Right ventricle myocardium inferior (tissue), 1 donor: Measurements from ENCODE around the gene SPAG17. TPM values are rescaled to one million over a fixed set of nuclear protein-coding genes. Genes with fewer than 3 reads are reported as not detected.
A peak's percentile ranks its signal among the peaks of the same experiment; 100 is the strongest.

ENCODE experiments used
- ATAC-seq: fragments of 200-7000 bp; cut with Tn5 transposase; one replicate; pipeline ENCODE4 v1.9.1; 2020; ENCODE audit warnings: mild to moderate bottlenecking, moderate library complexity
- DNase-seq: peaks from one replicate; pipeline ENCODE4 v3.0.0; 2021; ENCODE audit errors: missing footprints
- intact Hi-C: fragments of 100-400 bp; cut with DNase I; formaldehyde crosslinking; loops from one replicate; pipeline ENCODE4 v1.11.0; 2022
- total RNA-seq: library from RNA; stranded (reverse); fragmentation: NEBNext Ultra II Directional; extraction: Animal tissue kit (Norgen Biotek cat#: 25700); gene quantifications from one replicate; pipeline ENCODE4 v1.2.1, GENCODE V29; 2021
- donor health status: DM: no; HTN: yes; CAD: no; lungs with severe emphysema.

Gene SPAG17
- total RNA-seq, 1 donor from 2014 or later = not detected

DNA sequence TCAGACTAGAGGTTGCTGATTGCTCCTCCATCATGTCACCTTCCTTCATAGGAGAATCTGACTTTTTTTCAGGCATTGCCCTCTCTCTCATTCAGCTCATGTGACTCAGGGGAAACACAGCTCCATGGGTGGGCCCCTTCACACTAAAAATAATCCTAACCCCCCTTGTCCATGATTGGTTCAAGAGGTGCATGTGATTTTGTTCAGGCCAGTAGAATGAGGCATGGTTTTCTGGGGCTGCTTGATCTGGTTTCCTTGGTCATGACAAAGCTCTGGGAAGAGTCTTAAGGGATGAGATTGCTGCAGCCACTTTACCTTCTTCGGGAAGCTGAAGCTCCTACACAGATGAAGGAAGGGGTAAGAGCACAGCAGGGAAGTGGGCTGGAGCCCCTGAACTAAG lies 56.3 kb downstream of the SPAG17 start:
- ATAC-seq (no peak), DNase-seq (no peak)

DNA sequence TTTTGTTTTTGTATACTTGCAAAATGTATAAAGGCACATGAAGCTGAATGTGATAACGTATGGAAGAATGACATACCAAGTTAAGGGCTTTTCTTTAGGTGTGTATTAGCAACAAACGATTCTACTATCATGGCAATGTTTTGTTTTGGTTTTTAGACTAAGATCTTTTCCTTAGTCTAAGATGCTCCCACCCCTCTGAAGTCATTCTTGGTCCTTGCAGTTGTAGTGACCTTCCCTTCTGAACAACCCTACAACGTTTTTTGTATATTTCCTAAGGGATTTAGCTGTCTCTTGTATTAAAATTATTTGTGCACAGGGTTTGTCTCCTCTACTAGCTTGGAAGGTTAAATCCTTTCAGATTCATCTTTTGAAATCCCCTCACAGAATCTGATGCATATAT lies 61.0 kb downstream of the SPAG17 start:
- DNase-seq (no peak), ATAC-seq (no peak)
- intact Hi-C loops = no loop called here

More for the DNA sequence above, 56.3 kb downstream of the SPAG17 start:
- intact Hi-C loops = no loop called here

GRCh38 chr1:118123116-118123839 lies 61.8 kb downstream of the SPAG17 start:
- ATAC-seq (no peak), DNase-seq (no peak)
- intact Hi-C loops = no loop called here

- intact Hi-C loops = no loop called here
- no peak for ATAC-seq
These were observed 62.6 kb downstream of the SPAG17 start for GRCh38 chr1:118122234-118123004.

GRCh38 chr1:118118873-118119463 lies 66.1 kb downstream of the SPAG17 start:
- intact Hi-C loops = no loop called here
- ATAC-seq = no peak

More at GRCh38 chr1:118122234-118123004, 62.6 kb downstream of the SPAG17 start:
- no peak for DNase-seq

GRCh38 chr1:118118469-118118868 lies 66.6 kb downstream of the SPAG17 start:
- ATAC-seq (no peak), DNase-seq (no peak)
- intact Hi-C loops = no loop called here

More at GRCh38 chr1:118118873-118119463, 66.1 kb downstream of the SPAG17 start:
- DNase-seq = no peak

- intact Hi-C loops = no loop called here
- DNase-seq (peak; percentile 60), ATAC-seq (no peak)
These were observed 67.5 kb downstream of the SPAG17 start for GRCh38 chr1:118117521-118117920.

- intact Hi-C loops = no loop called here
- ATAC-seq (no peak), DNase-seq (no peak)
These were observed 68.1 kb downstream of the SPAG17 start for GRCh38 chr1:118116909-118117308.

DNA sequence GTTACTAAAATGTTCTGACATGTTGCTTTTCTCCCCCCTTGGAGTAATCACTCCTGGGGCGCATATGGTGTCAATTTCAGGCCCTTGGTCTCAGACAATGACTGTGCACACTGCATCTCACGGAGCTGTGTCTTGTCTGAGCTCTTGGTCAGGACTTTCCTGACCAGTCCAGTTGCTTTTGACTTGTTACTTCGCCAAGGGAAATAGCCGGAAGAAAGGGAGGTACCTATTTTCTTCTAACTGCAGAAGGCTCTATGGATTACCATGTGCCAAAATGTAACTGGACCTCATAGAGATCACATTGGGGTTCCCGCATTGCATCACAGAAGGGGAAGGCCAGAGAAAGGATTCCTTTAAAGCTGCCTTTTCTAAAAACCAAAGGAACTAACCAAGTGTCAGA lies 68.6 kb downstream of the SPAG17 start:
- intact Hi-C loops = no loop called here
- DNase-seq (no peak), ATAC-seq (peak; percentile 48)

- intact Hi-C loops = no loop called here
- DNase-seq (no peak), ATAC-seq (no peak)
These were observed 69.3 kb downstream of the SPAG17 start for GRCh38 chr1:118115567-118116295.

- no peak for ATAC-seq
- DNase-seq = no peak
- intact Hi-C loops = no loop called here
These were observed 71.8 kb downstream of the SPAG17 start for GRCh38 chr1:118113261-118113660.

GRCh38 chr1:118110580-118110979 lies 74.4 kb downstream of the SPAG17 start:
- DNase-seq (no peak), ATAC-seq (no peak)
- intact Hi-C loops = no loop called here

- DNase-seq (no peak), ATAC-seq (no peak)
- intact Hi-C loops = no loop called here
These were observed 80.1 kb downstream of the SPAG17 start for GRCh38 chr1:118104951-118105350.

- DNase-seq (no peak), ATAC-seq (no peak)
- intact Hi-C loops = no loop called here
These were observed 82.6 kb downstream of the SPAG17 start for GRCh38 chr1:118102445-118102844.

- intact Hi-C loops = no loop called here
- no peak for ATAC-seq
- DNase-seq = no peak
These were observed 83.0 kb downstream of the SPAG17 start for GRCh38 chr1:118101999-118102398.

DNA sequence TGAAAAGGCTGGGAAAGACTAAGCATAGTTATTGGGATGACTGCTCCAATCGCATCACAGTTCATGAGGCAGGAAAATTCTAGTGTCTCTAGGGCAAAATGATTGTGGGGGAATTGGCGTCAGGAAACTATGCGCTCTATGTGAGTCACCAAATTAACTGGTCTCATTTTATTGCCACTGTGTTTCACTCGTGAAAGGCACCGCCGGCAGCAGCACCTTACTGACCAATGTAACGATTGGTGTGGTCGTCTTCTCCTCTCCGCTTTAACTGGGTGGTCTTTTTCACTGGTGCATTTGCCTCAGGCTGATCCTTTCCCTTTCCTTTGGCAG lies 83.5 kb downstream of the SPAG17 start:
- DNase-seq (no peak), ATAC-seq (no peak)
- intact Hi-C loops = no loop called here

DNA sequence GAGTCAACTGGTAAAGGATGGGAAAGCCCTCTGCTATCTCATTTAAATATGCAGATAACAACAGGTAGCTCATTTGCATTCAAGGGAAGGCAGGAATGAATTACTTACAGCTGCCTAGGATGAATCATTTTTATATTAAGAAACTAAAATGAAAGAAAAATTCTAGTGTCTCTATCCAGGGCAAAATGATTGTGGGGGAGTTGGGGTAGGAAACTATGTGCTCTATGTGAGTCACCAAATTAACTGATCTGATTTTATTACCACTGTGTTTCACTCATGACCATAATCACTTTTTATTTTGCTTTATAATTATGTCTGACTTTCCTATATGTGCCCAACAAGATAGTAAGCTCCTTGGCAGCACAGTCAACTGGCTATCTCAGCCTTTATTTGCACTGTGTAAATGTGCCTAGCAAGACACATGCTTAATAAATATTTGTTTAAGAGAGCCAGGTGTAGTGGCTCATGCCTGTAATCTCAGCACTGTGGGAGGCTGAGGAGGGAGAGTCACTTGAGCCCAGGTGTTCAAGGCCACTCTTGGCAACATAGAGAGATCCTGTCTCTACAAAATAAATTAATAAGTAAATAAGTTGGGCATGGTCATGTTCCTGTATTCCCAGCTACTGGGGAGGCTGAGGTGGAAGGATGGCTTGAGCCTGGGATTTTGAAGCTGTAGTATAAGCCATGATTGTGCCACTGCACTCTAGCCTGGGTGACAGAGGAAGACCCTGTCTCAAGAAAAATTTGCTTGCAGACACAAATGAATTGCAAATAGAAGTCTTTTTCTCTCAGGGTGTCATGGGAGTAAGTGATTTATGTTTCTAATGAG lies 84.1 kb downstream of the SPAG17 start:
- intact Hi-C loops = no loop called here
- DNase-seq (no peak), ATAC-seq (no peak)

DNA sequence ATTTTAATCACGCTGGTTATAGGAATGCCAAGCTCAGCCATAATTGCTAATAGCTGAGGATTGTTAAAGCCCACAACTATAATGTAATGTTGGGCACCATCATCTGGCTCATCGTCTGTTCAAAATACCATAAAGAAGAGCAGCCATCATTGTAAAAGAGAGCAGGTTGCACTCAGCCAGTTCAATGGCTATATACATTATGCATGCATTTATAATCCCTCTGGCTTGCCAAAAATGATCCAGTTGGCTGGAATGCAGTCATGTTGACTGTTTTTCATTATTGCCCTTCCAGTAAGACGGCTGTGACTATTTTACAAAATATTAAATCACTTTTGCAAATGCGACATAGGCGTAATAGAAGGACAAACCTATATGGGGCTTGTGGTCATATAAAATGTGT lies 85.3 kb downstream of the SPAG17 start:
- intact Hi-C loops = no loop called here
- ATAC-seq (no peak), DNase-seq (no peak)
